ENCODE results near the gene UXT. TPM values are rescaled to one million over a fixed set of nuclear protein-coding genes. Genes with fewer than 3 reads are reported as not detected.

UXT gene, protein sequence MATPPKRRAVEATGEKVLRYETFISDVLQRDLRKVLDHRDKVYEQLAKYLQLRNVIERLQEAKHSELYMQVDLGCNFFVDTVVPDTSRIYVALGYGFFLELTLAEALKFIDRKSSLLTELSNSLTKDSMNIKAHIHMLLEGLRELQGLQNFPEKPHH
- 10 to 100 TPM; 41.9 to 56.6 TPM for total RNA-seq

DNA sequence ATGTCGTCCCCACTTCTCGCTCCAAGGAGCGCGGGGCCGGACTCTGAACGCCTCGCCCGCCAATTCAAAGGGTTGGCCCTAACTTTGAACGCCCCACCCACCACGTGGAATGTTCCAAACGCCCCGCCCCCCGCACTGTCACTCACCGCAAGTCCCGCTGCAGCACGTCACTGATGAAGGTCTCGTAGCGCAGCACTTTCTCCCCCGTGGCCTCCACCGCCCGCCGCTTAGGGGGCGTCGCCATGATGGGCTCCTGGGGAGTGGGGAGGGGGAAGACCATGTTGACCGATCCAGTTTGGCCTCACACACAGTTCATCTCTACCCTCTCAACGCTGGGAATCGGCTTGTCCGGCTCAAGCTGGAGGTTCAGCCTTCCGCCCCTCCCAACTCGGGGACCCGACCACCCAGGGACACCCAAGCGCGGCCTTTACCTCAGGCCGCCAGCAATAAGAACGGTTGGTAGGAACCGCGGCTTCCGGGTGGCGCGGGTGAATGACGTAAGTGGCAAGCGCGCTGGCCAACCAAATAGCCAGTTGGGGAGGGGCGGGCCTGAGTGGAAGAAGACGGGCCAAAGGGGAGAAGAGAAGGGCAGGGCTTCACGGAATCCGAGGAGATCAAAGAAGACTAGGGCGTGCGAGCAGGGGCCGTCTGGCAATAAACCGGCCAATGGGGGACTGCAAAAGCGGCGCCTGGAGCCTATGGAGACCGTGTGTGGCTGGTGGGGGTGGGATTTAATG, at the start of gene UXT:
Gene UXT, minus strand, starts transcription at position 497 of the 737 bp plus-strand sequence. Its CDS starts 253 bp downstream, at position 244.
- Histone ChIP-seq H3K27ac (peak within 1 kb of the TSS; percentile 77 to 99 (median 94)), H3K27me3 (no peaks in the 10 kb centered on the region), H3K4me3 (peak within 1 kb of the TSS; percentile 35 to 37), H3K36me3 (replicated peaks in 1 of 2; ENCODE audit: insufficient read depth in 1 of 2, low read depth in 2 of 2) (peaks cover 0 to 3% of the 10 kb centered on the region in 2 donors), H3K9me3 (no peaks in the 10 kb centered on the region), H3K4me1 (no peaks in the 10 kb centered on the region)
- DNase-seq: peak; percentile 91 to 95 (median 92)
- WGBS, 2 donors: 1% methylated on average over 9 to 29 of the region's 54 CpGs
- intact Hi-C loops (cut with DNase I): no loop called here
- ATAC-seq: peak; percentile 94
- TF ChIP-seq, protein P1, sequence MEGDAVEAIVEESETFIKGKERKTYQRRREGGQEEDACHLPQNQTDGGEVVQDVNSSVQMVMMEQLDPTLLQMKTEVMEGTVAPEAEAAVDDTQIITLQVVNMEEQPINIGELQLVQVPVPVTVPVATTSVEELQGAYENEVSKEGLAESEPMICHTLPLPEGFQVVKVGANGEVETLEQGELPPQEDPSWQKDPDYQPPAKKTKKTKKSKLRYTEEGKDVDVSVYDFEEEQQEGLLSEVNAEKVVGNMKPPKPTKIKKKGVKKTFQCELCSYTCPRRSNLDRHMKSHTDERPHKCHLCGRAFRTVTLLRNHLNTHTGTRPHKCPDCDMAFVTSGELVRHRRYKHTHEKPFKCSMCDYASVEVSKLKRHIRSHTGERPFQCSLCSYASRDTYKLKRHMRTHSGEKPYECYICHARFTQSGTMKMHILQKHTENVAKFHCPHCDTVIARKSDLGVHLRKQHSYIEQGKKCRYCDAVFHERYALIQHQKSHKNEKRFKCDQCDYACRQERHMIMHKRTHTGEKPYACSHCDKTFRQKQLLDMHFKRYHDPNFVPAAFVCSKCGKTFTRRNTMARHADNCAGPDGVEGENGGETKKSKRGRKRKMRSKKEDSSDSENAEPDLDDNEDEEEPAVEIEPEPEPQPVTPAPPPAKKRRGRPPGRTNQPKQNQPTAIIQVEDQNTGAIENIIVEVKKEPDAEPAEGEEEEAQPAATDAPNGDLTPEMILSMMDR (IDR thresholded peaks at IDR 0.05): peak in 1 of 7 experiments; percentile 5
- TF ChIP-seq POLR2A (IDR thresholded peaks at IDR 0.05): peak; percentile 62 to 93 (median 92)

DNA sequence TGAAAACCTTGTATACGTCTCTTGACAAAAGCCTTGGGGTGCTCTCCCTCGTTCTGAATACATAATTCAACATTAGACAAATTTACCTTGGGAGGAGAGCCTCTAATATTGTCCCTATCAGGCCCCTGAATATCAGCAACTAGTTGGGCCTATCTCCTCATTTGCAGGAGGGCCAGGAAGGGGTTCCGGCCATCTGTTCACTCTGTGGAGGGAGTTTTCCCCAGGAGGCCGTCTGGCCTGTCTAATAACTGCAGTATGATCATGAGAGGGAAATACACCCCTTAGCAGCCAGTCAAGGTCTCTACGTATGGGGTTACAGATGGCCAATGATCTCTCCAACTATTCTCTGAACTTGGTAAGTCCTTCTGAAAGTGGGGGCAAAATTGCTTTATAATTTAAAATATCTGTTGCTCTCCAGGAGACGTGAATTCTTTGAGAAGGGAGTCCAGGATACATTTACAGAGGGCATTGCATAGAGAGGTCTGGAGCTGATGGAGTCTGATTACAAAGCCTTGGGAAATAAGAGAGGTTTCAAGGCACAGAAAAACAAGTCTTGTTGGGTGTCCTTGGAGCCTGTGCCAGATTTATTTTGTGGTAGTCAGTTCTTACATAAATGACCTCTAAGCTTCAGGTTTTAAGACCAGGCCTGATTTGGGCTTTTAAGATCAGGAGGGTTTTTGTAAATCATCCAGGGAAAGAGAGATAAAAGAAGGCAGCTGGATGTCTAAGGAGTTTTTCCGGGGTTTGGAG, 48.2 kb upstream of the UXT start:
- Histone ChIP-seq H3K9me3 (no peaks in the 10 kb centered on the region), H3K27me3 (no peaks in the 10 kb centered on the region), H3K4me1 (no peaks in the 10 kb centered on the region), H3K36me3 (replicated peaks in 1 of 2; ENCODE audit: insufficient read depth in 1 of 2, low read depth in 2 of 2) (no peaks in the 10 kb centered on the region), H3K27ac (no peak overlapping the region), H3K4me3 (no peak overlapping the region)
- intact Hi-C loops (cut with DNase I): no loop called here
- DNase-seq: no peak
- no peak for ATAC-seq
- no peak for TF ChIP-seq POLR2A (IDR thresholded peaks at IDR 0.05)
- TF ChIP-seq, protein P1 (IDR thresholded peaks at IDR 0.05): no peak
- WGBS, 2 donors: 62% methylated on average over 5 to 7 of the region's 7 CpGs

DNA sequence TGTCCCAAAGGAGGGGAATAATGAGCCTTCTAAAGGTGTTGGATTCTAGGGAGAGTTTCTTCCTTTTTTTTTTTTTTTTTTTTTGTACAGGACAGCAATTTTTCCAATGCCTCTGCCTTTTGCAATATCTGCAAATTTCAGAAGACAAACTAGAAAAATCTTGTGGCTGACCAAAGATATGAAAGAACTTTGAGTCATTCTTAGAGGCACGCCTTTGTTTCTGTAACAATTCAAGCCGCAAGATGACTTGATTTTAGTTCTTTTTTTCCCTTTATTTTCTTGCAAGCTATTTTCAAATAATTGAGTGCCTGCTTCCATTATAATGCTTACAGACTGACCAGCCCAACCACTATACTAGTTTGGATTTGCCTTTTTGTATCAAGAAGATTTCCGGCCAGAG, 47.6 kb upstream of the UXT start:
- Histone ChIP-seq H3K36me3 (replicated peaks in 1 of 2; ENCODE audit: insufficient read depth in 1 of 2, low read depth in 2 of 2) (no peaks in the 10 kb centered on the region), H3K27me3 (no peaks in the 10 kb centered on the region)
- ATAC-seq: no peak

DNA sequence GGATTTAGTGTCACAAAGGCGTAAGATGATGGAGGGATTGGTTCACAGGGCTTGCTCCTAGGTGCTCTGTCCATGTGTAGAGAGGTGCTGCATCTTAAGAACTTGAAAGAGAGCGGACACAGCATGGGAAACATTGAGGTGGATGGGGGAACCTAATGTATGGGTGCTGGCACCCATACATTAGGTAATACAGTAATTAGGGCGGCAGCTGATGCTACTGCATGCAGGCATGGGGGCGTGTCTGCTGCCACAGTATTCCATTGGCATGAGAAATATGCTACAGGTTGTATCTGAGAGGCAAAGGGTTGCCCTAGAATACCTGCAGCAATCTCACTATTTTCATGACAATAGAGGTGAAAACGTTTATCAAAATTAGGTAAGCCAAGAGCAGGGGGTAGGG, 45.8 kb upstream of the UXT start:
- intact Hi-C loops (cut with DNase I): no loop called here
- no peak for DNase-seq
- no peaks in the 10 kb centered on the region for H3K4me1 ChIP-seq
- no peaks in the 10 kb centered on the region for H3K36me3 ChIP-seq (replicated peaks in 1 of 2; ENCODE audit: insufficient read depth in 1 of 2, low read depth in 2 of 2)
- no peaks in the 10 kb centered on the region for H3K27me3 ChIP-seq
- H3K9me3 ChIP-seq: no peaks in the 10 kb centered on the region
- no peak for ATAC-seq
- 66 to 76% methylated on average over 4 to 5 of the region's 5 CpGs for WGBS, 2 donors
- no peak for TF ChIP-seq POLR2A (IDR thresholded peaks at IDR 0.05)
- TF ChIP-seq, protein P1 (IDR thresholded peaks at IDR 0.05): no peak
- no peak overlapping the region for H3K27ac ChIP-seq
- no peak overlapping the region for H3K4me3 ChIP-seq

More for the DNA sequence above, 47.6 kb upstream of the UXT start:
- 89 to 93% methylated on average over 3 of the region's 3 CpGs for WGBS, 2 donors
- Histone ChIP-seq H3K9me3 (no peaks in the 10 kb centered on the region), H3K4me3 (no peak overlapping the region), H3K4me1 (no peaks in the 10 kb centered on the region), H3K27ac (no peak overlapping the region)
- DNase-seq: no peak
- intact Hi-C loops (cut with DNase I): no loop called here
- no peak for TF ChIP-seq POLR2A (IDR thresholded peaks at IDR 0.05)
- TF ChIP-seq, protein P1 (IDR thresholded peaks at IDR 0.05): no peak
